NCI-H1105 treated with DMSO at 0.1 percent for 48 hours (cell line): ENCODE measurements around the gene TTC34.
"Not testable (repeated sequence)": the region's sequence is repeated elsewhere in the genome, so short reads cannot be mapped to it uniquely, and the experiment has no call there.

Source experiments
- DNase-seq: peaks from one replicate; lab custom pipeline; 2025; lab: John Stamatoyannopoulos, UW

Gene TTC34

DNA sequence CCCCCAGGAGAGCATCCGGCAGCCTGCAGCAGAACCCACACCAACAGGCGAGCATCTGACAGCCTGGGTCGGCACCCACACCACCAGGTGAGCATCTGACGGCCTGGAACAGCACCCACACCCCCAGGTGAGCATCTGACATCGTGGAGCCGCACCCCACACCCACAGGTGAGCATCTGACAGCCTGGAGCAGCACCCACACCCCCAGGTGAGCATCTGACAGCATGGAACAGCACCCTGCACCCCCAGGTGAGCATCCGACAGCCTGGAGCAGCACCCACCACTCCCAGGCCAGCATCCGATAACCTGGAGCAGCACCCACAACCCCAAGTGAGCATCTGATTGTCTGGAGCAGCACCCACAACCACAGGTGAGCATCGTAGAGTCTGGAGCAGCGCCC, 124.8 kb downstream of the TTC34 start:
- DNase-seq: not testable (repeated sequence)

DNA sequence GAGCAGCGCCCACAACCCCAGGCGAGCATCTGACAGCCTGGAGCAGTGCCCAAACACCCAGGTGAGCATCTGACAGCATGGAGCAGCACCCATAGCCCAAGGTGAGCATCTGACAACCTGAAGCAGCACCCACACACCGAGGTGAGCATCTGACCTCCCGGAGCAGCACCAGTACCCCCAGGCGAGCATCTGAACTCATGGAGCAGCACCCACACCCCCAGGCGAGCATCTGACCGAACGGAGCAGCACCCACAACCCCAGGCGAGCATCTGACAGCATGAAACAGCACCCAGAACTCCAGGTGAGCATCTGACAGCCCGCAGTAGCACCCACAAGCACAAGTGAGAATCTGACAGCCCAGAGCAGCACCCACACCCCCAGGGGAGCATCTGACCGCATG, 129.8 kb downstream of the TTC34 start:
- not testable (repeated sequence) for DNase-seq

DNA sequence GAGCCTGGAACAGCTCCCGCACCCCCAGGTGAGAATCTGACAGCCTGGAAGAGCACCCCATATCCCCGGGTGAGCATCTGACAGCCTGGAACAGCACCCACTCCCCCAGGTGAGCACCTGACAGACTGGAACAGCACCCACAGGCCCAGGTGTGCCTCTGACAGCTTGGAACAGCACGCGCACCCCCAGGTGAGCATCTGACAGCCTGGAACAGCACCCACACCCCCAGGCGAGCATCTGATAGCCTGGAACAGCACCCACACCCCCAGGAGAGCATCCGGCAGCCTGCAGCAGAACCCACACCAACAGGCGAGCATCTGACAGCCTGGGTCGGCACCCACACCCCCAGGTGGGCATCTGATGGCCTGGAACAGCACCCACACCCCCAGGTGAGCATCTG, 141.7 kb downstream of the TTC34 start:
- not testable (repeated sequence) for DNase-seq

DNA sequence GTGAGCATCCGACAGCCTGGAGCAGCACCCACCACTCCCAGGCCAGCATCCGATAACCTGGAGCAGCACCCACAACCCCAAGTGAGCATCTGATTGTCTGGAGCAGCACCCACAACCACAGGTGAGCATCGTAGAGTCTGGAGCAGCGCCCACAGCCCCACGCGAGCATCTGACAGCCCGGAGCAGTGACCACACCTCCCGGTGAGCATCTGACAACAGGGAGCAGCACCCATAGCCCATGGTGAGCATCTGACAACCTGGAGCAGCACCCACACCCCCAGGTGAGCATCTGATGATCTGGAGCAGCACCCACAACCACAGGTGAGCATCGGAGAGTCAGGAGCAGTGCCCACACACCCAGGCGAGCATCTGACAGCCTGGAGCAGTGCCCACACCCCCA, 143.6 kb downstream of the TTC34 start:
- DNase-seq: not testable (repeated sequence)

DNA sequence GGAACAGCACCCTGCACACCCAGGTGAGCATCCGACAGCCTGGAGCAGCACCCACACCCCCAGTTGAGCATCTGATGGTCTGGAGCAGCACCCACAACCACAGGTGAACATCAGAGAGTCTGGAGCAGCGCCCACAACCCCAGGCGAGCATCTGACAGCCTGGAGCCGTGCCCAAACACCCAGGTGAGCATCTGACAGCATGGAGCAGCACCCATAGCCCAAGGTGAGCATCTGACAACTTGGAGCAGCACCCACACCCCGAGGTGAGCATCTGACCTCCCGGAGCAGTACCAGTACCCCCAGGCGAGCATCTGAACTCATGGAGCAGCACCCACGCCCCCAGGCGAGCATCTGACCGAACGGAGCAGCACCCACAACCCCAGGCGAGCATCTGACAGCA, 144.4 kb downstream of the TTC34 start:
- DNase-seq: not testable (repeated sequence)

DNA sequence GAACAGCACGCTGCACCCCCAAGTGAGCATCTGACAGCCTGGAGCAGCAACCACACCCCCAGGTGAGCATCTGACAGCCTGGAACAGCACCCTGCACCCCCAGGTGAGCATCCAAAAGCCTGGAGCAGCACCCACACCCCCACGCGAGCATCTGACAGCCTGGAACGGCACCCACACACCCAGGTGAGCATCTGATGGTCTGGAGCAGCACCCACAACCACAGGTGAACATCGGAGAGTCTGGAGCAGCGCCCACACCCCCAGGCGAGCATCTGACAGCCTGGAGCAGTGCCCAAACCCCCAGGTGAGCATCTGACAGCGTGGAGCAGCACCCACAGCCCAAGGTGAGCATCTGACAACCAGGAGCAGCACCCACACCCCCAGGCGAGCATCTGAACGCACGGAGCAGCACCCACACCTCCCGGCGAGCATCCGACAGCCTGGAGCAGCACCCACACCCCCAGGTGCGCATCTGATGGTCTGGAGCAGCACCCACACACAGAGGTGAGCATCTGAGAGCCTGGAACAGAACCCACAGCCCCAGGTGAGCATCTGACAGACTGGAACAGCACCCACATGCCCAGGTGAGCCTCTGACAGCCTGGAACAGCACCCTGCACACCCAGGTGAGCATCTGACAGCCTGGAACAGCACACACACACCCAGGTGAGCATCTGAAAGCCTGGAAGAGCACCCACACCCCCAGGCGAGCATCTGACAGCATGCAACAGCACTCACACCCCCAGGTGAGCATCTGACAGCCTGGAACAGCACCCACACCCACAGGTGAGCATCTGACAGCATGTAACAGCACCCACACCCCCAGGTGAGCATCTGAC, 145.7 kb downstream of the TTC34 start:
- DNase-seq: not testable (repeated sequence)

DNA sequence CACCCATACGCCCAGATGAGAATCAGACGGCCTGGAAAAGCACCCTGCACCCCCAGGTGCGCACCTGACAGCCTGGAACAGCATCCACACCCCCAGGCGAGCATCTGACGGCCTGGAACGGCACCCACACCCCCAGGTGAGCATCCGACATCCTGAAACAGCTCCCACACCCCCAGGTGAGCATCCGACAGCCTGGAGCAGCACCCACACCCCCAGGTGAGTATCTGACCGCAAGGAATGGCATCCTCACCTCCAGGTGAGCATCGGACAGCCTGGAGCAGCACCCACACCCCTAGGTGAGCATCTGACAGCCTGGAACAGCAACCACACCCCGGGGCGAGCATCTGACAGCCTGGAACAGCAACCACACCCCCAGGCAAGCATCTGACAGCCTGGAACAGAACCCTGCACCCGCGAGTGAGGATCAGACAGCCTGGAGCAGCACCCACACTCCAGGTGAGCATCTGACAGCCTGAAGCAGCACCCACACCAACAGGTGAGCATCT, 147.0 kb downstream of the TTC34 start:
- DNase-seq: not testable (repeated sequence)

DNA sequence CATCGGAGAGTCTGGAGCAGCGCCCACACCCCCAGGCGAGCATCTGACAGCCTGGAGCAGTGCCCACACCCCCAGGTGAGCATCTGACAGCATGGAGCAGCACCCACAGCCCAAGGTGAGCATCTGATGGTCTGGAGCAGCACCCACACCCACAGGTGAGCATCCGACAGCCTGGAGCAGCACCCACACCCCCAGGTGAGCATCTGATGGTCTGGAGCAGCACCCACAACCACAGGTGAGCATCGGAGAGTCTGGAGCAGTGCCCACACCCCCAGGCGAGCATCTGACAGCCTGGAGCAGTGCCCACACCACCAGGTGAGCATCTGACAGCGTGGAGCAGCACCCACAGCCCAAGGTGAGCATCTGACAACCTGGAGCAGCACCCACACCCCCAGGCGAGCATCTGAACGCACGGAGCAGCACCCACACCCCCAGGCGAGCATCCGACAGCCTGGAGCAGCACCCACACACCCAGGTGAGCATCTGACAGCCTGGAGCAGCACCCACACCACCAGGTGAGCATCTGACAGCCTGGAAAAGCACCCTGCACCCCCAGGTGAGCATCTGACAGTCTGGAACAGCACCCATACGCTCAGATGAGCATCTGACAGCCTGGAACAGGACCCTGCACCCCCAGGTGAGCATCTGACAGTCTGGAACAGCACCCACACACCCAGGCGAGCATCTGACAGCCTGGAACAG, 147.6 kb downstream of the TTC34 start:
- DNase-seq: not testable (repeated sequence)

DNA sequence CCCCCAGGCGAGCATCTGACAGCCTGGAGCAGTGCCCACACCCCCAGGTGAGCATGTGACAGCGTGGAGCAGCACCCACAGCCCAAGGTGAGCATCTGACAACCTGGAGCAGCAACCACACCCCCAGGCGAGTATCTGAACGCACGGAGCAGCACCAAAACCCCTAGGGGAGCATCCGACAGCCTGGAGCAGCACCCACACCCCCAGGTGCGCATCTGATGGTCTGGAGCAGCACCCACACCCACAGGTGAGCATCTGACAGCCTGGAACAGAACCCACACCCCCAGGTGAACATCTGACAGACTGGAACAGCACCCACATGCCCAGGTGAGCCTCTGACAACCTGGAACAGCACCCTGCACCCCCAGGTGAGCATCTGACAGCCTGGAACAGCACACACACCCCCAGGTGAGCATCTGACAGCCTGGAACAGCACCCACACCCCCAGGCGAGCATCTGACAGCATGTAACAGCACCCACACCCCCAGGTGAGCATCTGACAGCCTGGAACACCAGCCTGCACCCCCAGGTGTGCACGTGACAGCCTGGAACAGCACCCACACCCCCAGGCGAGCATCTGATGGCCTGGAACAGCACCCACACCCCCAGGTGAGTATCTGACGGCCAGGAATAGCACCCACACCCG, 148.4 kb downstream of the TTC34 start:
- DNase-seq: not testable (repeated sequence)

DNA sequence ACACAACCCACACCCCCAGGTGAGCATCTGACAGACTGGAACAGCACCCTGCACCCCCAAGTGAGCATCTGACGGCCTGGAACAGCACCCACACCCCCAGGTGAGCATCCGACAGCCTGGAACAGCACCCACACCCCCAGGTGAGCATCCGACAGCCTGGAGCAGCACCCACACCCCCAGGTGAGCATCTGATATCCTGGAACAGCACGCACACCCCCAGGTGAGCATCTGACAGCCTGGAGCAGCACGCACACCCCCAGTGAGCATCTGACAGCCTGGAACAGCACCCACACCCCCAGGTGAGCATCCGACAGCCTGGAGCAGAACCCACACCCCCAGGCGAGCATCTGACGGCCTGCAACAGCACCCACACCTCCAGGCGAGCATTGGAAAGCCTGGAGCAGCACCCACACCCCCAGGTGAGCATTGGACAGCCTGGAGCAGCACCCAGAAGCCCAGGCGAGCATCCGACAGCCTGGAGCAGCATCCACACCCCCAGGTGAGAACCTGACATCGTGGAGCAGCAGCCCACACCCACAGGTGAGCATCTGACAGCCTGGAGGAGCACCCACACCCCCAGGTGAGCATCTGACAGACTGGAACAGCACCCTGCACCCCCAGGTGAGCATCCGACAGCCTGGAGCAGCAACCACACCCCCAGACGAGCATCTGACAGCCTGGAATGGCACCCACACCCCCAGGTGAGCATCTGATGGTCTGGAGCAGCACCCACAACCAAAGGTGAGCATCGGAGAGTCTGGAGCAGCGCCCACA, 149.2 kb downstream of the TTC34 start:
- not testable (repeated sequence) for DNase-seq

DNA sequence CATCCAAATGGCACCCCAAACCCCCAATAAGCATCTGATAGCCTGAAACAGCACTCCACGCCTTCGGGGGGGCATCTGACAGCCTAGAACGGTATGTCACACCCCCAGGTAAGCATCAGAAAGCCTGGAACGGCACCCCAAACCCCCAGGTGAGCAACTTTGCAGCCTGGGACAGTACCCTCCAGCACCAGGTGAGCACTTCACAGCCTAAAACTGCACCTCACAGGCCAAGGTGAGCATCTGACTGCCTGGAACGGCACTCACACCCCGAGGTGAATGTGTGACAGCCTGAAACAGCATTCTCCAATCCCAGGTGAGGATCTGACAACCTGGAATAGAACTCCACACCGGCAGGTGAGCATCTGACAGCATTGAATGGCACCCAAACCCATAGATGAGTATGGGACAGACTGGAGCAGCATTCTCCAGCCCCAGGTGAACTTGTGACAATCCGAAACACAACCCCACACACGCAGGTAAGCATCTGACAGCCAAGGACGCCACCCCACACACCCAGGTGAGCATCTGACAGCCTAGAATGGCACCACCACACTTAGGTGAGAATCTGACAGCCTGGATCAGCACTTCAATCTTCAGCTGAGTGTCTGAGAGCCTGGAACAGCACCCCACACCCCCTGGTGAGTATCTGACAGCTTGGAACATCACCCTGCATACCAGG, 150.4 kb downstream of the TTC34 start:
- no peak for DNase-seq

DNA sequence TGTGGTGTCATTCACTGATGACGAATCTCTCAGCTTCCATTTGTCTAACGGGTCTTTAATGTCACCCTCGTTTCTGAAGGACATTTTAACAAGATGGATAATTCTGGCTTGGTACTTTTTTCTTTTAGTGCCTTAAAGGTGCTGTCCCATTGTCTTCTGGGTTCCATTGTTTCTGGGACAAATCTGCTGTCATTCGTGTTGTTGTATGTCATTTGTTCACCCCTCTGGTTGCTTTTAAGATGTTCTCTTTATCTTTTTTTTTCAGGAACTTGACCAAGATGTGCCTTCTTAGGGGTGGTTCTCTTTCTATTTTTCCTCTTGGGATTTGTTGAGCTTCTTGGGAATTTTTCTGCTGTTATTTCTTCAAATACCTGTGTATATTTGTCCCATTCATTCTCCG, 154.7 kb downstream of the TTC34 start:
- DNase-seq: no peak

DNA sequence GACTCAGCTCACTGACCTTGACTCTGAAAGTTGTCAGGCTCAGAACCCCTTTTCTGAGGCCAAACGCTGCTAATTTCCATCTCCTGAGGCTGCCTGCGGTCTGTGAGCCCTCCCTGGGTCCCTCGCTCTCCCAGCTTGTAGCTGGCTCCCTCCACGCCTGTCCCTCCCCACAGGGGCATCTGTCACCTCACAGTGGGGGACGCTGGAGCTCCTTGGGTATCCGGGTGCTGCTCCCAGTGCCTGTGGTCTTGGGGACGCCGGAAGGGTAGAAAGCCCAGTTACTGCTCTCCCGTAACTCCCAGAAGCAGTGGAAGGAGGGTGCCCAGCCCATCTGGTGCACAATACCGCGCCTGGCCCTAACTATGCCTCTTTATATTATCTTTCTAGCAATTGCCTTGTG, 155.7 kb downstream of the TTC34 start:
- no peak for DNase-seq

DNA sequence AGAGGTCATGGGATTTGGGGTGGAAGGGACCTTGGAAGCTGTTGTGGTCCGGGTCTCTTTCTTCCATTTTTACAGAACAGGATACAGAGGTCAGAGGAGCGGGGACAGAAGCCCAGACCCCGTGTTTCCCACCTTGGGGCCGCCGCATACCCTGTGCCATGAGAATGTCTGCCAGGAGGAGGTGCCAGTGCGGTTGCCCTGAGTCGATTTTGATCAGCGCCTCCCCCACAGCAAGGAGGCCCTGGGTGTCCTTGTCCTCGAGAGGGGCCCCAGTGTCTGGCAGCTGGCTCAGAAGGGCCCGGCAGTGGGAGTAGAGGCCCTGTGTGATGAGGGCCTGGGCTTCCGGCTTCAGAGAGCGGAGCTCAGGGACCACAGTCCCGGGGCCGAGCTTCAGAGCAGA, 156.3 kb downstream of the TTC34 start:
- no peak for DNase-seq

DNA sequence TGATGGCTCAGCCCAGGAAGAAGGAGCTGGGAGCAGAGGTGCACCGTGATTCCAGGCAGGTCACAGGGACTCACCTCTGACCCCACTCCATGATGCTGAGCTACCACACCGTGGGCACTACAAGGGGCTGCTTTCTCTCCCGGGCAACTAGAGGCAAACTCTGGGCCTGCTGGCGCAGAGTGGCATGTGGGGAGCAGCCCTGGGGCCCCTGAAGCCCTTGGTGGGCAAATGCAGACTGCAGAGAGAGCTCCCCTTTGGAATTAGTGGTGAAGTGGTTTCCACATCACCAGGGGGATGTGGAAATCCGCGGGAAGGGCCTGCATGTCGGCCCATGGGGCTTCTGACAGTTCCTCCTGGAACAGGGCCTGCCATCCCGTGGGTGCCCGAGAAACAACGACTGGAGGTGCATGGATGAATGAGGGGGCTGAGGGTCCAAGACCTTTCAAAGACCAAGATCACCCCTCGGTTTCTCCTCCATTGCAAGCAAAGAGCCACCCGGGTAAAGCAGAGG, 156.8 kb downstream of the TTC34 start:
- no peak for DNase-seq

DNA sequence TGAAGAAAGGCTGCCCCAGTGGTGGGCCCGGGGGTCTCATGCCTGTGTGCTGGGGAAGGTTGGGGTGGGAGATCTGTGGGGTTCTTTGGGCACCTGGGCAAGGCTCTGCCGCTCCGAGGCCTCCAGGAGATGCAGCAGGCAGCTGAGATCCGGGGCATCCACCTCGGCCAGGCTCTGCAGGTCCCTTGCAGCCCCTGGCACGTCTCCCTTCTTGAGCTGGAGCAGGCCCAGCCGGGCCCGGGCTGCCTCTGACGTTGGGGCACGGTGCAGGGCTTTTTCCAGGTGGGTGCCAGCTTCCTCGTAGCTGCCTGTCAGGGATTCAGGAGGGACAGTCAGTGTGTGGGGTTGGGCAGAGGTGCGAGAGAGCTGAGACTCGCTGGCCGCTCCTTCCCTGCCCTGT, 157.3 kb downstream of the TTC34 start:
- DNase-seq: no peak

DNA sequence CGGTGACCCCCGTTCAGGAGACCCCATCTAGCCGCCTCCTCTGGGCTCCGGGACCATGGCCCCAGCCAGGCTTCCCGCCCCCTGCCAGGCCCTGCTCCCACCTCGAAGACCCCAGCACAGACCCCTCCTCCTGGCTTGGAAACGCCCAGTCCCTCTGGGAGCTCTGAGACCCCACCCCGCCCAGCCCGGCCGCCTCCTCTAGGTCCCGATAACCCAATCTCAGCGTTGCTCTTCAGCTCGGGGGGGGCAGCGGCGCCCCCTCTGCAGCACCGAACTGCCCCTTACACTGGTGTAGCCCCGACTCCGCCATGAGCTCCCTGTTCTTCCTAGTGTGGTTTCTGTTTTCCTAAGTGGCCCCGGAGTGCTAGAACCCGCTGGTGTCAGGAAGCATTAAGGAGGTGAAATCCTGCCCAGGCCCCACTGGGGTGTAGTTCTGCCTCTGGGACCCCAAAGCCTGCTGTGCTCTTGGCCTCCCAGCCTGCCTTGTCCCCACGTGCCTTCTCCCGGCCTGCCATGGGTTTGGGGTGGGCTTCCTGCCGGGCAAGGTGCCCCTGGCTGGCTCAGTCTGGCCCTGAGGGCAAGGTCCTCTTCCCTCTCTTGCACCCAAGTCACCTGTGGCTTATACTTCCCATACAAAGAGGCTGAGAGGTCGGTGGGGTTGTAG, 157.9 kb downstream of the TTC34 start:
- no peak for DNase-seq

DNA sequence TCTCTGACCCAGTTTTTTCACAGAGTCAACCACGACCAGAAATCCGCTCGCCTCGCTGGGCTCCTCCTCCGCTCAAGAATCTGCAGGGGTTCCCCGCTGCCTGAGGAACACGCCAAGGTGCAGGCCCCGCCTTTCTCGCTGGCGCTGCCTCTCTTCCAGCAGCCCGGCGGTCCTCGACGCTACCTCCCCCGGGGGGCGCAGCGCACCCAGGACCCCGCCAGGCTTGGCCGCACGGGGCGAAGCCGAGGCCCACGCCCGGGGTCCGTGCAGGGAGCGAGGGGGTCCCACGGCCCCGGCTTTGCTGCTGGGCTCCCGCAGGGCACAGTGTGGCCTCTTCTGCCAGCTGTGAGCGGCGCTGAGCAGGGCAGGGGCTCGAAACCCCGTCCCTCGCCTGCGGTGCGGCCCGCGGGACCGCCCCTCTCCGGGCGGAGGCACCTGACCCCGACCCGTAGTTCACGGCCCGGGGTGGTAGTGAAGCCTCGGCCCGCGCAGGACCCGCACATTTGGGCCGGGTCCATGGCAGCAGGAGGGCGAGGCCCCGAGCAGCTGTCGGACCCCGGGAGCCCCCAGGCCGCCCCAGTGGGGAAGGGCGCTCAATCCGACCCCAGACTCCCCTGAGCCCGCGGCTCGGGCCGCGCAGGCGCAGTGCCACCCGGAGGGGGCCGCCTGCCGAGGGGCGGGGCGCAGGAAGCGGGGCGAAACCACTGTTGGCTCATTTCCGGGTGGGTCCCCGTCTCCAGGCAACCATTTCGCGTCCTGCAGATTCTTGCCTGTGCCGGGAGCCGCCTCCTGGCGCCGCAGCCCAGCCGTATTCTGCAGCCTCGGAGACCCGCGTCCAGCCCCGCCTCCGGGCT, 158.7 kb downstream of the TTC34 start:
- DNase-seq: peak; percentile 89

DNA sequence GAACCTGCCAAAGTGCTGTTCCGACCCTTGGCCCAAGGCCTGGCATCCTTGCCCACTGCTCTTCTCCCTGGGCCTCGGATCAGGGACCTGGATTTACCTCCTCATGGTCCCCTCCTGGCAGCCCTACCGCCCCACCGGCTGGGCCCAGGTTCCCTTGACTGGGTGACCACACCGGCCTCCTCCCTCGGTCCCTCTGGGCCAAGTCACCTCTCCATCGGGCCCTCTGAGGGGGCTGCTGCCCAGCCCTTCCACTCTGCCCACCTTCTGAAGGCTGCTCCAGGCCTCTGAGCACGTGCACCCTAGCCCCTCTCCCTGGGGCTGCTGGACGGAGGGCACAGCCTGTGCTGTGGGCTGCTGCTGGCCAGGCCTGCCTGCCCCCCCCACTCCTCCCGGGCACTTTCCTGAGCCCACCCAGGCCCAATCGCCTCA, 159.3 kb downstream of the TTC34 start:
- DNase-seq: no peak
